Measurements from ENCODE around the gene CDH23. TPM values are rescaled to one million over a fixed set of nuclear protein-coding genes. Genes with fewer than 3 reads are reported as not detected.

CDH23 gene
- total and polyA plus RNA-seq, 2 of the 8 experiments (the other 6 are each of a cell fraction or from before 2014, with no cell fraction given), result 1.9 to 4.9 TPM

GRCh38 chr10:71396084-71396710, 523 bp upstream of the CDH23 start:
- POLR2A ChIA-PET (ENCODE audit: partially characterized antibody), result interaction anchor here (0.9 to 1.3 kb wide), 4 partner anchors 12 to 361 kb away, joined by 3 read pairs; no protein-coding TSS in a partner anchor
- Histone ChIP-seq H2BK5ac (ENCODE audit: low read depth, low read length) (peak overlapping the region; percentile 24; the same call in 1 of the 2 replicates), H3K27me3 (replicated peaks in 1 of 4; ENCODE audit: control insufficient read depth in 3 of 4, extremely low read depth in 1 of 4, insufficient read depth in 3 of 4, low read length in 3 of 4) (peaks cover 15 to 50% (median 40%) of the 10 kb centered on the region in 4 experiments), H2BK12ac (ENCODE audit: low read depth, low read length) (no peak overlapping the region), H2BK15ac (ENCODE audit: low read length) (peak overlapping the region; percentile 12; the same call in 1 of the 2 replicates), H4K20me1 (replicated peaks in 1 of 2; ENCODE audit: control insufficient read depth in 1 of 2, insufficient read depth in 2 of 2, low read length in 2 of 2) (peaks cover 0 to 15% of the 10 kb centered on the region in 2 experiments), H3K36me3 (ENCODE audit: control insufficient read depth in 2 of 4, insufficient read depth in 4 of 4, low read length in 3 of 4) (no peaks in the 10 kb centered on the region), H3K9ac (replicated peaks in 1 of 4; ENCODE audit: extremely low read depth in 1 of 4, low read depth in 3 of 4, low read length in 3 of 4) (peak overlapping the region in 2 of 4 experiments; percentile 48 to 60; a peak in 3 of 7 replicates), H2BK20ac (ENCODE audit: low read length) (no peak overlapping the region), H2AK5ac (ENCODE audit: low read depth, low read length) (no peak overlapping the region), H3K79me1 (ENCODE audit: low read depth, low read length) (no peaks in the 10 kb centered on the region), H3K4ac (replicated peaks; ENCODE audit: insufficient read length, low read depth, low read length) (no peak overlapping the region), H4K5ac (ENCODE audit: insufficient read length, low read depth, low read length) (peak overlapping the region; percentile 51), H3K4me1 (replicated peaks in 1 of 4; ENCODE audit: control insufficient read depth in 3 of 4, insufficient read depth in 4 of 4, low read length in 3 of 4) (peaks cover 0 to 18% (median 10%) of the 10 kb centered on the region in 4 experiments; a peak in 6 of 7 replicates), H3K14ac (ENCODE audit: insufficient read length) (no peak overlapping the region), H3K56ac (replicated peaks; ENCODE audit: insufficient read length, low read depth, low read length) (no peak overlapping the region), H4K8ac (ENCODE audit: extremely low read depth, insufficient read depth, low read length) (peak overlapping the region; percentile 88; the same call in 1 of the 2 replicates), H4K91ac (replicated peaks; ENCODE audit: insufficient read length, low read length) (no peak overlapping the region), H3K23ac (ENCODE audit: insufficient read length) (no peak overlapping the region), H3K4me3 (ENCODE audit: extremely low read depth in 1 of 4, insufficient read depth in 2 of 4, low read depth in 3 of 4, low read length in 4 of 4) (peak overlapping the region; percentile 54 to 86 (median 62)), H2BK120ac (replicated peaks; ENCODE audit: low read depth, low read length) (no peak overlapping the region), H2AFZ (ENCODE audit: low read length) (0 out of 2 replicates have a peak overlapping the region, but pooled peaks have one; percentile 35), H3K18ac (ENCODE audit: extremely low read depth, low read length) (no peak overlapping the region; the same call in 1 of the 2 replicates), H3K23me2 (ENCODE audit: low read depth, low read length) (peaks cover 14% of the 10 kb centered on the region; the same call in 1 of the 2 replicates), H3K79me2 (ENCODE audit: control insufficient read depth in 1 of 2, insufficient read depth in 2 of 2, low read length in 2 of 2) (no peaks in the 10 kb centered on the region), H3K27ac (ENCODE audit: low read depth, low read length) (no peak overlapping the region), H3K4me2 (ENCODE audit: insufficient read depth in 1 of 2, low read depth in 2 of 2, low read length in 2 of 2) (peak overlapping the region; percentile 63 to 76), H3K9me3 (ENCODE audit: insufficient read depth in 2 of 2, low read depth in 1 of 2, low read length in 1 of 2) (no peaks in the 10 kb centered on the region)
- 4% methylated on average over 37 of the region's 46 CpGs; no CpG with 5 or more reads in 1 of the 2 experiments for WGBS, 2 experiments (ENCODE audit: extremely low coverage in 1 of 2, insufficient coverage in 1 of 2, insufficient read length in 1 of 2, insufficient replicate concordance in 2 of 2, low coverage in 1 of 2, low lambda C conversion rate in 2 of 2, missing lambda C conversion rate in 1 of 2)
- FAIRE-seq (no peak), DNase-seq (ENCODE audit: low read depth in 1 of 2, low spot score in 2 of 2) (peak; percentile 60 to 79)
- CTCF ChIA-PET (ENCODE audit: partially characterized antibody), result interaction anchor here (0.5 to 7.6 kb wide), 72 partner anchors 8 to 371 kb away, joined by 3 to 74 read pairs (median 5); partner anchors contain the start of gene SLC29A3
- no peak for TF ChIP-seq CBX8 (IDR thresholded peaks at IDR 0.05; ENCODE audit: borderline replicate concordance, low read depth, low read length)
- peak in 1 of 2 experiments; percentile 79; a peak in 2 of 4 replicates for TF ChIP-seq SIN3A (conservative IDR thresholded peaks at IDR 0.05 in 1 of 2, IDR thresholded peaks at IDR 0.05 in 1 of 2; ENCODE audit: low read depth in 1 of 2, low read length in 2 of 2)
- 0 out of 4 replicates have a peak, but pooled peaks of 1 of the 2 experiments have one; percentile 48 for TF ChIP-seq HDAC2 (IDR thresholded peaks at IDR 0.05; ENCODE audit: borderline replicate concordance in 1 of 2, low read depth in 2 of 2, low read length in 2 of 2)
- TF ChIP-seq TBP (IDR thresholded peaks at IDR 0.05; ENCODE audit: low read depth, low read length), result peak; percentile 70; the same call in 1 of the 2 replicates
- TF ChIP-seq GABPA (IDR thresholded peaks at IDR 0.05; ENCODE audit: borderline replicate concordance, insufficient read depth, low read length), result peak; percentile 83
- no peak for TF ChIP-seq SP2 (IDR thresholded peaks at IDR 0.05; ENCODE audit: low read length)
- TF ChIP-seq ATF3 (IDR thresholded peaks at IDR 0.05; ENCODE audit: insufficient read depth, low read depth, low read length), result no peak
- no peak for TF ChIP-seq CBX5 (IDR thresholded peaks at IDR 0.05; ENCODE audit: low read depth, low read length)
- peak; percentile 61 for TF ChIP-seq ASH2L (IDR thresholded peaks at IDR 0.05; ENCODE audit: low read length)
- no peak for TF ChIP-seq NRF1 (IDR thresholded peaks at IDR 0.05; ENCODE audit: low read depth, low read length)
